Measurements from ENCODE around the gene ANKS1A.

ANKS1A gene

GRCh38 chr6:34900321-34901031, 11.4 kb downstream of the ANKS1A start:
- no peaks in the 10 kb centered on the region for H3K9me3 Mint-ChIP-seq
- no peak overlapping the region for H3K27ac Mint-ChIP-seq
- TF ChIP-seq CTCF (IDR thresholded peaks at IDR 0.05) = no peak
- no peaks in the 10 kb centered on the region for H3K4me1 Mint-ChIP-seq
- peaks cover 10% of the 10 kb centered on the region for H3K36me3 Mint-ChIP-seq (ENCODE audit: low read depth)
- H3K4me3 Mint-ChIP-seq = no peak overlapping the region
- no peak for DNase-seq
- no peaks in the 10 kb centered on the region for H3K27me3 Mint-ChIP-seq (ENCODE audit: low read depth, poor library complexity)

DNA sequence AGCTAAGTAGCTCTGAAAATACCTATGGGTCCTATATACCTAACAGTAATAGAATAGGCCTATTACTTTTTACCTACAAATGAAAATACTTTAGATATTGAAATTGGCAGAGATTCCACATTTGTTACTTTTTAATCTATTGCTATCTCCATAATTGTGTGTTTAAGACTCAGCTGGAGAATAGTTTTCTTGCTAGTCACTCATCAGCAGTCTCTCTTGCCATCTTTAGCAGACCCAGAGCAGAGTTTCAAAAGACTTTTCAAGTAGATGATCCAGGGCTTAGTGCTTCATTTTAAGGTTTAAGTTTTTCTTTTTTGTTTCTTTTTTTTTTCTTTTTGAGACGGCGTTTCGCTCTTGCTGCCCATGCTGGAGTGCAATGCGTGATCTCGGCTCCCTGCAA, 12.9 kb downstream of the ANKS1A start:
- Mint-ChIP-seq H3K27ac (no peak overlapping the region), H3K9me3 (no peaks in the 10 kb centered on the region)
- no peak for DNase-seq

DNA sequence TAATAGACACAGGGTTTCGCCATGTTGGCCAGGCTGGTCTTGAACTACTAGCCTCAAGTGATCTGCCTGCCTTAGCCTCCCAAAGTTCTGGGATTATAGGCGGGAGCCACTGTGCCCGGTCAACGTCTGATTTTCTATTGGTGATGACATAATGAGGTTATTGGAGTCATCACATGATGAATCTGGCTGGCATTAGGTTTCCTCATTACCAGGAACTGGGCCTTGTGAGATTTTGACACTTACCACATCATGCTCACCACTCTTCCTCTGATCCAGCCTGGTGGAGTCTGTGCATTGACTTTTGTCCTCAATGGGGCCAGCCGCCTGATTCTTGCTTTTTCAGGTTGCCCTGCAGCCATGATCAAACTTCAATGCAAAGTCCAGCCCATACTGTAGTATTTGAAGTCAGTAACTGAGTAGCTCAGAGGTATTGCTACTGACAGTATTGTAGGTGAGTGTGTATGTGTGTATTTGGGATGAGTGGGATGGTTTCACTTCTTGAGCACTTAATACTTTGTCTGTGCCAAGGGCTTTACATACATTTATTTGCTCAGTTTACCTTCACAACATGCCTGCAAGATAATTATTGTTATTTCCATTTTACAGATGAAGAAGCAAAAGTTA, 16.0 kb downstream of the ANKS1A start:
- H3K36me3 Mint-ChIP-seq (ENCODE audit: low read depth) = peaks cover 10% of the 10 kb centered on the region
- no peaks in the 10 kb centered on the region for H3K9me3 Mint-ChIP-seq
- no peak for DNase-seq
- H3K4me3 Mint-ChIP-seq = no peak overlapping the region
- TF ChIP-seq CTCF (IDR thresholded peaks at IDR 0.05) = no peak
- H3K27ac Mint-ChIP-seq = peak overlapping the region; percentile 49
- peaks cover 5% of the 10 kb centered on the region for H3K27me3 Mint-ChIP-seq (ENCODE audit: low read depth, poor library complexity)
- peaks cover 7% of the 10 kb centered on the region for H3K4me1 Mint-ChIP-seq

More for the DNA sequence above, 12.9 kb downstream of the ANKS1A start:
- Mint-ChIP-seq H3K4me1 (no peaks in the 10 kb centered on the region), H3K36me3 (ENCODE audit: low read depth) (peaks cover 10% of the 10 kb centered on the region), H3K27me3 (ENCODE audit: low read depth, poor library complexity) (no peaks in the 10 kb centered on the region), H3K4me3 (no peak overlapping the region)
- TF ChIP-seq CTCF (IDR thresholded peaks at IDR 0.05) = no peak

- Mint-ChIP-seq H3K4me1 (peaks cover 19% of the 10 kb centered on the region), H3K36me3 (ENCODE audit: low read depth) (peaks cover 10% of the 10 kb centered on the region), H3K27ac (no peak overlapping the region), H3K27me3 (ENCODE audit: low read depth, poor library complexity) (peaks cover 5% of the 10 kb centered on the region), H3K4me3 (no peak overlapping the region), H3K9me3 (no peaks in the 10 kb centered on the region)
- TF ChIP-seq CTCF (IDR thresholded peaks at IDR 0.05) = no peak
- no peak for DNase-seq
These were observed 17.8 kb downstream of the ANKS1A start for GRCh38 chr6:34906826-34907225.

GRCh38 chr6:34908194-34908593, 19.1 kb downstream of the ANKS1A start:
- Mint-ChIP-seq H3K9me3 (no peaks in the 10 kb centered on the region), H3K27ac (peak overlapping the region; percentile 49), H3K4me3 (no peak overlapping the region), H3K4me1 (peaks cover 21% of the 10 kb centered on the region), H3K27me3 (ENCODE audit: low read depth, poor library complexity) (peaks cover 5% of the 10 kb centered on the region), H3K36me3 (ENCODE audit: low read depth) (peaks cover 10% of the 10 kb centered on the region)
- no peak for DNase-seq
- no peak for TF ChIP-seq CTCF (IDR thresholded peaks at IDR 0.05)
